Loucy (cell line): ENCODE results near the gene PCDHGA4.
"Not testable (repeated sequence)": the region's sequence is repeated elsewhere in the genome, so short reads cannot be mapped to it uniquely, and the experiment has no call there.

Experiments used
- H2AFZ ChIP-seq: fragments of 200-600 bp; sonication (generic); 2 replicates; pipeline ENCODE4 v1.6.0; 2016; ENCODE audit warnings: antibody characterized with exemption, mild to moderate bottlenecking, low read length, moderate library complexity
- H3F3A ChIP-seq: fragments of 200-600 bp; 2 replicates; pipeline ENCODE4 v1.6.0; 2016; ENCODE audit warnings: antibody characterized with exemption, low read depth, mild to moderate bottlenecking
- H3K27me3 ChIP-seq: fragments of 200-600 bp; sonication (generic); 2 replicates; pipeline ENCODE4 v1.6.1; 2014; ENCODE audit warnings: low read length, mild to moderate bottlenecking; ENCODE audit not compliant: insufficient read depth, poor library complexity, severe bottlenecking
- H3K36me3 ChIP-seq: fragments of 200-600 bp; sonication (generic); 2 replicates; pipeline ENCODE4 v1.6.1; 2016; ENCODE audit warnings: low read length; ENCODE audit not compliant: insufficient read depth
- H3K4me1 ChIP-seq: fragments of 200-600 bp; sonication (generic); 2 replicates; pipeline ENCODE4 v1.5.1; 2014; ENCODE audit warnings: low read length, mild to moderate bottlenecking; ENCODE audit not compliant: insufficient read depth, poor library complexity, severe bottlenecking
- H3K4me2 ChIP-seq: fragments of 200-600 bp; sonication (generic); 2 replicates; pipeline ENCODE4 v1.6.0; 2014; ENCODE audit warnings: antibody characterized with exemption, low read length, low read depth, mild to moderate bottlenecking; ENCODE audit not compliant: poor library complexity, severe bottlenecking
- H3K4me3 ChIP-seq: fragments of 200-600 bp; sonication (generic); 2 replicates; pipeline ENCODE4 v1.5.1; 2014; ENCODE audit warnings: low read length, mild to moderate bottlenecking, mixed read lengths; ENCODE audit not compliant: poor library complexity, severe bottlenecking
- H3K79me2 ChIP-seq: fragments of 200-600 bp; sonication (generic); 2 replicates; pipeline ENCODE4 v1.6.1; 2014; ENCODE audit warnings: low read length; ENCODE audit not compliant: insufficient read depth
- H3K9ac ChIP-seq: fragments of 200-600 bp; sonication (generic); 2 replicates; pipeline ENCODE4 v1.6.0; 2014; ENCODE audit warnings: mild to moderate bottlenecking, low read depth, low read length, moderate library complexity; ENCODE audit not compliant: poor library complexity, severe bottlenecking
- H3K9me2 ChIP-seq: fragments of 200-600 bp; sonication (generic); replicated peaks from 2 replicates; pipeline ENCODE4 v1.6.1; 2016; ENCODE audit warnings: low read depth, low read length, mixed read lengths
- H3K9me3 ChIP-seq: fragments of 200-600 bp; sonication (generic); 2 replicates; pipeline ENCODE4 v1.6.1; 2014; ENCODE audit warnings: mild to moderate bottlenecking, antibody characterized with exemption, low read length, low read depth; ENCODE audit not compliant: insufficient read depth
- H4K20me1 ChIP-seq: fragments of 200-600 bp; sonication (generic); 2 replicates; pipeline ENCODE4 v1.6.0; 2014; ENCODE audit warnings: antibody characterized with exemption, low read length, mild to moderate bottlenecking; ENCODE audit not compliant: insufficient read depth, poor library complexity, severe bottlenecking
- EZH2phosphoT487 ChIP-seq: fragments of 200-600 bp; IDR thresholded peaks from 2 replicates; pipeline ENCODE4 v1.6.1; 2018; ENCODE audit warnings: antibody characterized with exemption, mild to moderate bottlenecking, moderate library complexity, borderline replicate concordance
- TF ChIP-seq, protein P1 (sequence below): fragments of 200-600 bp; sonication (generic); conservative IDR thresholded peaks from 2 replicates; pipeline ENCODE4 v1.5.1; 2014; ENCODE audit warnings: mild to moderate bottlenecking, antibody characterized with exemption, low read length

The PCDHGA4 gene

DNA sequence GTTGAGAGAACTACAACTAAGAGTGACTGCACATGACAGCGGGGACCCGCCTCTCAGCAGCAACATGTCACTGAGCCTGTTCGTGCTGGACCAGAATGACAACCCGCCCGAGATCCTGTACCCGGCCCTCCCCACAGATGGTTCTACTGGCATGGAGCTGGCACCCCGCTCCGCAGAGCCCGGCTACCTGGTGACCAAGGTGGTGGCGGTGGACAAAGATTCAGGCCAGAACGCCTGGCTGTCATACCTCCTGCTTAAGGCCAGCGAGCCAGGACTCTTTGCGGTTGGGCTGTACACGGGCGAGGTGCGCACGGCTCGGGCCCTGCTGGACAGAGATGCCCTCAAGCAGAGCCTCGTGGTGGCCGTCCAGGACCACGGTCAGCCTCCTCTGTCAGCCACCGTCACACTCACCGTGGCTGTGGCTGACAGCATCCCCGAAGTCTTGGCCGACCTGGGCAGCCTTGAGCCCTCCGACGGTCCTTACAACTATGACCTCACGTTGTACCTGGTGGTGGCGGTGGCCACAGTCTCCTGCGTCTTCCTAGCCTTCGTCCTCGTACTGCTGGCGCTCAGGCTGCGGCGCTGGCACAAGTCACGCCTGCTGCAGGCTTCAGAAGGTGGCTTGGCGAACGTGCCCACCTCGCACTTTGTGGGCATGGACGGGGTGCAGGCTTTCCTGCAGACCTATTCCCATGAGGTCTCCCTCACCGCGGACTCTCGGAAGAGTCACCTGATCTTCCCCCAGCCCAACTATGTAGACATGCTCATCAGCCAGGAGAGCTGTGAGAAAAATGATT, 29.8 kb downstream of the PCDHGA4 start:
- H3K27me3 ChIP-seq: no peaks in the 10 kb centered on the region
- no peaks in the 10 kb centered on the region for H4K20me1 ChIP-seq
- no peak overlapping the region for H2AFZ ChIP-seq
- no peaks in the 10 kb centered on the region for H3K36me3 ChIP-seq
- no peak overlapping the region for H3K9ac ChIP-seq
- no peak overlapping the region for H3K4me3 ChIP-seq
- H3K4me2 ChIP-seq: no peak overlapping the region
- no peaks in the 10 kb centered on the region for H3K79me2 ChIP-seq
- H3K9me2 ChIP-seq: no peaks in the 10 kb centered on the region
- TF ChIP-seq EZH2phosphoT487: no peak
- no peaks in the 10 kb centered on the region for H3F3A ChIP-seq
- H3K9me3 ChIP-seq: no peaks in the 10 kb centered on the region
- H3K4me1 ChIP-seq: no peaks in the 10 kb centered on the region

GRCh38 chr5:141387557-141388311, 32.9 kb downstream of the PCDHGA4 start, which contains the start of gene PCDHGB4:
Gene PCDHGB4, plus strand, starts transcription at chr5:141387698. Its CDS starts 187 bp downstream, at chr5:141387885.
- not testable (repeated sequence) for H3F3A ChIP-seq, H3K27me3 ChIP-seq, H3K79me2 ChIP-seq, H4K20me1 ChIP-seq, H3K4me3 ChIP-seq, H3K9me2 ChIP-seq, H3K4me2 ChIP-seq, H3K9ac ChIP-seq, H3K4me1 ChIP-seq, H3K9me3 ChIP-seq, H3K36me3 ChIP-seq, H2AFZ ChIP-seq

DNA sequence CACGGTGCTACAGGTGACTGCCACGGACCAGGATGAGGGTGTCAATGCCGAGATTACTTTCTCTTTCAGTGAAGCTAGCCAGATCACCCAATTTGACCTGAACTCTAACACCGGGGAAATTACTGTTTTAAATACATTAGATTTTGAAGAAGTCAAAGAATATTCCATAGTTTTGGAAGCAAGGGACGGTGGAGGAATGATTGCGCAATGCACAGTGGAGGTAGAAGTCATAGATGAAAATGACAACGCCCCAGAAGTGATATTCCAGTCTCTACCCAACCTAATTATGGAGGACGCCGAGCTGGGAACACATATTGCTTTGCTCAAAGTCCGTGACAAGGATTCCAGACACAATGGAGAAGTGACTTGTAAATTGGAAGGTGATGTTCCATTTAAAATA, 33.8 kb downstream of the PCDHGA4 start:
- H3K9me2 ChIP-seq: no peaks in the 10 kb centered on the region
- no peaks in the 10 kb centered on the region for H4K20me1 ChIP-seq
- no peaks in the 10 kb centered on the region for H3K36me3 ChIP-seq
- no peak overlapping the region for H2AFZ ChIP-seq
- no peaks in the 10 kb centered on the region for H3K79me2 ChIP-seq
- TF ChIP-seq, protein P1, sequence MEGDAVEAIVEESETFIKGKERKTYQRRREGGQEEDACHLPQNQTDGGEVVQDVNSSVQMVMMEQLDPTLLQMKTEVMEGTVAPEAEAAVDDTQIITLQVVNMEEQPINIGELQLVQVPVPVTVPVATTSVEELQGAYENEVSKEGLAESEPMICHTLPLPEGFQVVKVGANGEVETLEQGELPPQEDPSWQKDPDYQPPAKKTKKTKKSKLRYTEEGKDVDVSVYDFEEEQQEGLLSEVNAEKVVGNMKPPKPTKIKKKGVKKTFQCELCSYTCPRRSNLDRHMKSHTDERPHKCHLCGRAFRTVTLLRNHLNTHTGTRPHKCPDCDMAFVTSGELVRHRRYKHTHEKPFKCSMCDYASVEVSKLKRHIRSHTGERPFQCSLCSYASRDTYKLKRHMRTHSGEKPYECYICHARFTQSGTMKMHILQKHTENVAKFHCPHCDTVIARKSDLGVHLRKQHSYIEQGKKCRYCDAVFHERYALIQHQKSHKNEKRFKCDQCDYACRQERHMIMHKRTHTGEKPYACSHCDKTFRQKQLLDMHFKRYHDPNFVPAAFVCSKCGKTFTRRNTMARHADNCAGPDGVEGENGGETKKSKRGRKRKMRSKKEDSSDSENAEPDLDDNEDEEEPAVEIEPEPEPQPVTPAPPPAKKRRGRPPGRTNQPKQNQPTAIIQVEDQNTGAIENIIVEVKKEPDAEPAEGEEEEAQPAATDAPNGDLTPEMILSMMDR: no peak
- no peaks in the 10 kb centered on the region for H3K4me1 ChIP-seq
- H3F3A ChIP-seq: no peaks in the 10 kb centered on the region
- no peak overlapping the region for H3K4me3 ChIP-seq
- no peaks in the 10 kb centered on the region for H3K27me3 ChIP-seq
- H3K9me3 ChIP-seq: no peaks in the 10 kb centered on the region
- no peak overlapping the region for H3K9ac ChIP-seq
- H3K4me2 ChIP-seq: no peak overlapping the region

DNA sequence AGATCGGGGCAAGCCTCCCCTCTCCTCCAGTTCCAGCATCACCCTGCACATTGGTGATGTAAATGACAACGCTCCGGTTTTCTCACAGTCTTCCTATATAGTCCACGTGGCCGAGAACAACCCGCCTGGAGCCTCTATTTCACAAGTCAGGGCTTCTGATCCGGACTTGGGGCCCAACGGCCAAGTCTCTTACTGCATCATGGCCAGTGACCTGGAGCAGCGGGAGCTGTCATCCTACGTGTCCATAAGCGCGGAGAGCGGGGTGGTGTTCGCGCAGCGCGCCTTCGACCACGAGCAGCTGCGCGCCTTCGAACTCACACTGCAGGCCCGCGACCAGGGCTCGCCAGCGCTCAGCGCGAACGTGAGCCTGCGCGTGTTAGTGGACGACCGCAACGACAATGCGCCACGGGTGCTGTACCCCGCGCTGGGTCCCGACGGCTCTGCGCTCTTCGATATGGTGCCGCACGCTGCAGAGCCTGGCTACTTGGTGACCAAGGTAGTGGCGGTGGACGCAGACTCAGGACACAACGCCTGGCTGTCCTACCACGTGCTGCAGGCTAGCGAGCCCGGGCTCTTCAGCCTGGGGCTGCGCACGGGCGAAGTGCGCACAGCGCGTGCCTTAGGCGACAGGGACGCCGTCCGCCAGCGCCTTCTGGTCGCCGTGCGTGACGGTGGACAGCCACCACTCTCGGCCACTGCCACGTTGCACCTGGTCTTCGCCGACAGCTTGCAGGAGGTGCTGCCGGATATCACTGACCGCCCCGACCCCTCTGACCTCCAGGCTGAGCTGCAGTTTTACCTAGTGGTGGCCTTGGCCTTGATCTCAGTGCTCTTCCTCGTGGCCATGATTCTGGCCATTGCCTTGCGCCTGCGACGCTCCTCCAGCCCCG, 34.6 kb downstream of the PCDHGA4 start:
- no peak overlapping the region for H3K9ac ChIP-seq
- no peak for TF ChIP-seq EZH2phosphoT487
- TF ChIP-seq, protein P1: no peak
- no peaks in the 10 kb centered on the region for H3K9me2 ChIP-seq
- no peaks in the 10 kb centered on the region for H3K27me3 ChIP-seq
- no peaks in the 10 kb centered on the region for H3K9me3 ChIP-seq
- H3F3A ChIP-seq: no peaks in the 10 kb centered on the region
- no peak overlapping the region for H3K4me2 ChIP-seq
- no peaks in the 10 kb centered on the region for H3K36me3 ChIP-seq
- no peak overlapping the region for H2AFZ ChIP-seq
- no peak overlapping the region for H3K4me3 ChIP-seq
- no peaks in the 10 kb centered on the region for H3K4me1 ChIP-seq
- no peaks in the 10 kb centered on the region for H3K79me2 ChIP-seq
- H4K20me1 ChIP-seq: no peaks in the 10 kb centered on the region
